GM18870 (cell line): ENCODE results near the gene COG4.
"Not testable (repeated sequence)": the region's sequence is repeated elsewhere in the genome, so short reads cannot be mapped to it uniquely, and the experiment has no call there.

ENCODE experiments used
- ATAC-seq: cut with Tn5 transposase; IDR thresholded peaks from one replicate; pipeline ENCODE4 v1.9.1; 2021; ENCODE audit warnings: moderate library complexity; ENCODE audit not compliant: unreplicated experiment

Gene COG4

DNA sequence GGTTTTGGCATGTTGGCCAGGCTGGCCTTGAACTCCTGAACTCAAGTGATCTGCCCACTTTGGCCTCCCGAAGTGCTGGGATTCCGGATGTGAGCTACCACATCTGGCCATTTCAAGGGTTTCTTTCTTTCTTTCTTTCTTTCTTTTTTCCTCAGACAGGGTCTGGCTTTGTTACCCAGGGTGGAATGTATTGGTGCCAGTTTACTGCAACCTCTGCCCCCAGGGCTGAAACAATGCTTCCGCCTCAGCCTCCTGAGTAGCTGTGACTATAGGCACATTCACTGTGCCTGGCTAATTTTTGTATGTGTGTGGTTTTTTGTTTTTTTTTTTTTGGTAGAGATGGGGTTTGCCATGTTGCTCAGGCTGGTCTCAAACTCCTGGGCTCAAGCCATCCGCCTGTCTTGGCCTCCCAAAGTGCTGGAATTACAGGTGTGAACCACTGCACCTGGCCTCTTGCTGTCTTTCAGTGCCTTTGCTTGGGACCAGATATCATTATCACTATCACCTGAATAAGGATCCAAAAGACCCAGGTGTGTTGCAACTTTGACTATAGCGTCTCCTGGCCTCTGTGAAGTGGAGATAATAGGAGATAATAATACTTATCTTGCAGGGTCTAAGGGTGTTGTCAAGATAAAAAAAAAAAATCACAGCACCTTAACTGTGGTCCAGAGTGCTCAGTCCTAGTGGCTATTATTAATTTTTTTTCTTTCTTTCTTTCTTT is 65.7 kb downstream of the COG4 start:
- no peak for ATAC-seq

GRCh38 chr16:70455910-70456309 is 67.4 kb downstream of the COG4 start:
- no peak for ATAC-seq

DNA sequence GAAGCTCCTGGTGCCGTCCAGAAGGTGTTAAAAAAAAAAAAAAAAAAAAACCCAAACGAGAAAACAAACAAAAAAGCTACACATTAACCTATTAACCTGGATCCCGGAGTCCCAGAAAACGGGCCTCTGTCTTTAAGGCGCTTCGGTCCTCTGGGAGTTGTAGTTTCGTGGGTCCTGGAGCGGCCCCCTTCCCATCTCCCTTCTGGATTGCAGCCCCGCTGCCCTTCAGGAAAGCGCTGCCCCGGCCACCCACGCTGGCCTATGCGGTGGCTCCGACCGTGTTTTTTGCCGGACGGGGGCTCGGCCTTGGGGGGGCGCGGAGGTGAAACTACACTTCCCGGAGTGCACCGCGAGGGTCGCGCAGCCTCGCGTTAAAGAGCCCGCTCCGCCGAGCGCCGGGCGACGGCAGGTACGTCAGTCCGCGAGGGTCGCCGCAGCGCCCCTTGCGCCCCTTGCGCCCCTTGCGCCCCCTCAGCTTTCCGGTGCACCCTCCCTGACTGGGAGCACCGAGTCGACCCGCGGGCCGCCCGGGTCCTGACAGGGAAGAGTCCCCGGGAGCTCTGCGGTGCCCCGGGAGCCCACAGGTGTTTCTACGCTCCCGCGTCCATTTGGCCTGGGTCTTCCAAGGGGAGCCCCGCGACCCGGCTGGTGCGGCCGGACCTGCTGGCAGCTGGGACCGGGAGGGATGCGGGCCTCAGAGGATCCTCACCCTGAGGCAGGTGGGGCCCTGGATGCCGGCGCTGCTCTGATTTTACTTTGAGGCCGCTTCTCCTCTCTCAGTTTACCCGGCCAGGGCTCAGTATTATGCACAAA is 68.9 kb downstream of the COG4 start, which contains the start of gene FCSK:
TSS of gene FCSK (plus strand) at position 374 of the 813 bp plus-strand sequence. CDS start 8,596 bp downstream, outside the sequence.
- ATAC-seq: peak; percentile 59

DNA sequence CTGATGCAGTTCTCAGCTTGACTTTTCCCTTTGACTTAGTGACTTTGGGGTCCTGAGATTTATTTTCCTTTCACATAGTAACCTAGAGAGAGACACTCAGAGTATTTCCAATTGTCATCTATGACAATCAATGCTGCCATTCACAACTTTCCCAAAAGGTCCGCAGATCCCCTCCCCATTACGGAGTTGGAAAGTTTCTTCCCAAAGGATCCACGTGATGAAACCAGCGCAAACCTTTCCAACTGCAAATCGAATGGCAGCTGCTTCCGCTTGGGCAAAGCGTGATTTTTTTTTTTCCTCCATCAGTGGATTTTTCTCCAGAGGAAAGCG is 69.5 kb downstream of the COG4 start:
- peak; percentile 7 for ATAC-seq

- no peak for ATAC-seq
Observed at GRCh38 chr16:70453117-70453891, 70.0 kb downstream of the COG4 start.

DNA sequence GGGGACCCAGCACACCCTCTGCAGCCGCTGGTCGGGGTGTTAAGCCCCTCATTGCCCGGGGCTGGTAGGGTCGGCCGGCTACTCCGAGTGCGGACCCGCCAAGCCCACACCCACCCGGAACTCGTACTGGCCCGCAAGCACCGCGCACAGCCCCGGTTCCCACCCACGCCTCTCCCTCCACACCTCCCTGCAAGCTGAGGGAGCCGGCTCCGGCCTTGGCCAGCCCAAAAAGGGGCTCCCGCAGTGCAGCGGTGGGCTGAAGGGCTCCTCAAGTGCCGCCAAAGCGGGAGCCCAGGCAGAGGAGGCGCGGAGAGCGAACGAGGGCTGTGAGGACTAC is 72.4 kb downstream of the COG4 start:
- not testable (repeated sequence) for ATAC-seq

- not testable (repeated sequence) for ATAC-seq
Observed at GRCh38 chr16:70450142-70451003, 73.0 kb downstream of the COG4 start.

DNA sequence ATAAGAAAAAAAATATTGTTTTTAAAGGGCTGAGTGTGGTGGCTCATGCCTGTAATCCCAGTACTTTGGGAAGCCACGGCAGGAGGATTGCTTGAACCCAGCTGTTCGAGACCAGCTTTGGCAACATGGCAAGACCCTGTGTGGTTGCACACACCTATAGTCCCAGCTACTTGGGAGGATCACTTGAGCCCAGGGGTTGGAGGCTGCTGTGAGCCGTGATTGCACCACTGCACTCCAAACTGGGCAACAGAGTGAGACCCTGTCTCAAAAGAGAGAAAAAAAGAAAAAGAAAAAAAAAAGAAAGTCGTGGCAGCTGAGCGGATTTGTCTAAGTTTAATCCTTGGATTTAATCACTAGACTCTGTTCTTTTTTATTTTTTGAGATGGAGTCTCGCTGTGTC is 75.3 kb downstream of the COG4 start:
- ATAC-seq: no peak

- no peak for ATAC-seq
Observed at GRCh38 chr16:70444249-70445063, 78.9 kb downstream of the COG4 start.

DNA sequence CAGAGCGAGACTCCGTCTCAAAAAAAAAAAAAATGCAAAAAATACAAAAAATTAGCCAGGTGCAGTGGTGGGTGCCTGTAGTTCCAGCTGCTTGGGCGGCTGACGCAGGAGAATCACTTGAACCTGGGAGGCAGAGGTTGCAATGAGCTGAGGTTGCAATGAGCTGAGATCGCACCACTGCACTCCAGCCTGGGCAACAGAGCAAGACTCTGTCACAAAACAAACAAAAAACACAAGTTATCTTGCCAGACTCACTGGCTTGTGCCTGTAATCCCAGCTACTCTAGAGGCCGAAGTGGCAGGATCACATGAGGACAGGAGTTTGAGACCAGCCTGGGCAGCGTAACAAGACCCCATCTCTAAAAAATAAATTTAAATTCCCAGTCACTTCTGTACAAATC is 81.0 kb downstream of the COG4 start:
- no peak for ATAC-seq

DNA sequence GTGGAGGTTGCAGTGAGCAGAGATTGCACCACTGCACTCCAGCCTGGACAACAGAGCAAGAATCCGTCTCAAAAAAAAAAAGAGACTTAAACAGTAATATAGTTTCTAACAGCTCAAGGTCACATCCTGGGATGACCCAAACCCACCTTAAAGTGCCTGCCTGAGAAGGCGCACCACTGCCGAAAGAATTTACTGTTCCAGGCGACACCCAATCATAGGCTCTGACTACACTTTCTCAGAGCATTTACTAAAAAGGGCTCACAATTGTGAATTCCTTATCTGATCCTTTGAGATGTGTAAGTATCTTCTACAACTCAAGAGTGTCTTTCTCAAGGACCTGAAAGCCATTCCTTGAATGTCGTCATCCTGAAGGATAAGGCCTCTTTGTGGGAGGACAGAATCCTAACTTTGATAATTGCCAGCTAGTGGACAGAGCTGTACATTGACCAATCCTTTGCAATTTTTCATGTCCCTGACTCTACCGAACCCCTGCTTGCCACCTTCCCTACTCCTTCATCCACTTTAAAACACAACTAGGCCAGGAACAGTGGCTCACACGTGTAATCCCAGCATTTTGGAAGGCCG is 81.9 kb downstream of the COG4 start:
- ATAC-seq: no peak

DNA sequence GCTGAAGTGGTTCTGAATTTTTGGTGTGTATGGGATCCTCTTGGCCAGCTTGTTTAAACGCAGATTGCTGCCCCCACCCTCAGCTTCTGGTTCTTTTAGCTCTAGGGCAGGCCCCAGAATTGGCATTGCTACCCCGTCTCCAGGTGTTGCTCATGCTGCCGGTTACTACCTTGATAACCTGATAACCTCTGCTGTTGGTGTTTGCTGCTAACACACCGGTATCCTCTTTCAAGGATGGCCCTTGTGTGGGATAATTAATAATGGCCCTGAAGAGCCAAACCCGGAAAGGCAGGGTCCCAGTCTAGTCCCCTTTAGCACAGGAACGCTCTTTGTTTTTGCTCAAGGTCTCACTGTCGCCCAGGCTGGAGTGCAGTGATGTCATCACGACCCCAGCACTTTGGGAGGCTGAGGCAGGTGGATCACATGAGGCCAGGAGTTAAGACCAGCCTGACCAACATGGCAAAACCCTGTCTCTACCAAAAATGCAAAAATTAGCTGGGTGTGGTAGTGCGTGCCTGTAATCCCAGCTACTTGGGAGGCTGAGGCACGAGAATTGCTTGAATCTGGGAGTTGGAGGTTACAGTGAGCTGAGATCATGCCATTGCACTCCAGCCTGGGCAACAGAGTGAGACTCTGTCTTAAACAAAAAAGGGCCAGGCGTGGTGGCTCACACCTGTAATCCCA is 83.2 kb downstream of the COG4 start:
- ATAC-seq: no peak

DNA sequence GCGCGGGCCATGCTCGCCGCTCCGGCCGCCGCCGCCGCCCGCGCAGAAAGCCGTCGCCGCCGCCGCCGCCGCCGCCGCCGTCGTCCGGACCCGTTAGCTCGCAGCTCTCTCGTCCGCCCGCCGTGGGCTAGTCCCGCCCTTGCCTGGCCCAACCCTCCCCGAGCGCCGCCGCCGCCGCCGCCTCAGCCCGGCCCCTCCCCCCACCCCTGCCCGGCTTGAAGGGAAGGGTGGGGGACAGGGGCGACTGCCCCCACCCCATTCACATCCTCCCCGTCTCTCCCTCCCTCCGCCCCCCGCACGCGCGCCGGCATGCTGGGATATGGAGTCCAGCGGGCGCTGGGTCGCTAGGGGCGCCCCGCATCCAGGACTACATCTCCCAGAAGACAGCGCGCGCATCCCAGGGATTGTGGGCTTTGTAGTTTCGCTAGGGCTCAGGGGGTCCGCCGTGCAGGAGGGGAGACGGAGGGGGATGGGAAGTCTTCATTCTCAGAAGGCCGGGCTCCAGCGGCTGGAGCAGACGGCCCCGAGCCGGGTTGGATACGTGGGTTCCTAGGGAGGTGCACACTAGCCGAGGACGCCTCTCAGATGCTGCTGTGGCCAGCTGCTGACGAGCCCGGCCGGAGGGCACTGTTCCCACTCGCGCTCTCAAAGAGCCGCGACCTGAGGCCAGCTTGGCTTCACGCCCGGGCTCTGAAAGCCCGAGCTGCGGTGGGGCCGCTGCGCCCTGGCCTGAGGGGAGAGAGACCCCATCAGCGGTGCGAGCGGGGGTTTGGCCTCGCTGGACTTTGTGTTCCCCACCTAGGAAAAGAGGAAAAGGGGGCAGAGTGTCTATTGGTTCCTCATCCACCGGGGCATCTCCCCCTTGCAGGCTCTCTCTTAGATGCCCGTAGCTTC is 84.1 kb downstream of the COG4 start, which contains the start of gene ST3GAL2:
TSS of gene ST3GAL2 (minus strand) at position 132 of the 894 bp plus-strand sequence. CDS start 40,570 bp downstream, outside the sequence.
- no peak for ATAC-seq

DNA sequence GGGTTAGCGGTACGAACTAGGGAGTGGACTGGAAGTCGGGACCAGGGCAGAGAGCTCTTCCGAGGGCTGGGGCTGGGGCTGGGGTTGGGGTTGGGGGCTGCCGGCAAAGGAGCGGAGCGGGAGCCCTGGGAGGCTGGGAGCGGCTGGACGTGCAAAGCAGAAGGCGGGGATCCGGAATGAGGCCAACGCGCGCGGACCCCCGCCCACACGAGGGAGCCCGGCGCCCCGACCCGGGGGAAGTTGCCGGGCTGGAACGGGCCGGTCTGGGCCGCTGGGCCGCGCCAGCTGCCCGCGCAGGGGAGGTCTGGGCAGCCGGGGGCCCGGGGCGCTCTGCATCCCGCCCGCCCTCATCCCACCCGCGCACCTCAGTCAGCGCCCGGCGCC is 84.8 kb downstream of the COG4 start:
- no peak for ATAC-seq

GRCh38 chr16:70437582-70438557 is 85.5 kb downstream of the COG4 start:
- ATAC-seq: no peak

DNA sequence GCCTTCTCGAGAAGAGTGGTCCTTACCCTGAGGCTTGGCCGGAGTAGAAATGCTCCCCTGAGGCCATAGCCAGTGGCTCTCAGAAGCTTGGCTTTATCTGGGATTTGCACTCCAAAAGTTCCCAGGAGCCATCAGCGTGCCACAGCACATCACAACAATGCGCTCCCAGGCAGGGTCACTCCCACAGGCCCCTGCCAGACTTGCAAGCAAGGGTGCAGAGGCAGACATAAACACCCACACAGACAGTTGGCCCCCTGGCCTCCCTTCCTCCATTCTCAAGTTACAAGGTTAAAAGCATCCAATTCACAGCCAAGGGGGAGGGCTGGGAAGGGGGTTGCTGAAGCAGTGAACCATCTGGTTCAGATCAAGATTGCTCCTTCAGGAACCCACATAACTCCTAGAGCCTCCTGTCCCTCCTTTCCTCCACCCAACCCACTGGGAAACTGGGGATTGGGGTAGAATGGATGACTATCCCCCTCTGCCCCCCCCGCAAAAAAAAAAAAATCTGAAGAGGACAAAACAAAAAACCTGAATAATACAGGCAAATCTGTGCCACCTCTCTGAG is 86.3 kb downstream of the COG4 start:
- ATAC-seq: no peak
